ENCODE data around the gene SETD4.
A peak's percentile ranks its signal among the peaks of the same experiment; 100 is the strongest.
"Not testable (repeated sequence)": the region's sequence is repeated elsewhere in the genome, so short reads cannot be mapped to it uniquely, and the experiment has no call there.

The SETD4 gene, protein sequence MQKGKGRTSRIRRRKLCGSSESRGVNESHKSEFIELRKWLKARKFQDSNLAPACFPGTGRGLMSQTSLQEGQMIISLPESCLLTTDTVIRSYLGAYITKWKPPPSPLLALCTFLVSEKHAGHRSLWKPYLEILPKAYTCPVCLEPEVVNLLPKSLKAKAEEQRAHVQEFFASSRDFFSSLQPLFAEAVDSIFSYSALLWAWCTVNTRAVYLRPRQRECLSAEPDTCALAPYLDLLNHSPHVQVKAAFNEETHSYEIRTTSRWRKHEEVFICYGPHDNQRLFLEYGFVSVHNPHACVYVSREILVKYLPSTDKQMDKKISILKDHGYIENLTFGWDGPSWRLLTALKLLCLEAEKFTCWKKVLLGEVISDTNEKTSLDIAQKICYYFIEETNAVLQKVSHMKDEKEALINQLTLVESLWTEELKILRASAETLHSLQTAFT

DNA sequence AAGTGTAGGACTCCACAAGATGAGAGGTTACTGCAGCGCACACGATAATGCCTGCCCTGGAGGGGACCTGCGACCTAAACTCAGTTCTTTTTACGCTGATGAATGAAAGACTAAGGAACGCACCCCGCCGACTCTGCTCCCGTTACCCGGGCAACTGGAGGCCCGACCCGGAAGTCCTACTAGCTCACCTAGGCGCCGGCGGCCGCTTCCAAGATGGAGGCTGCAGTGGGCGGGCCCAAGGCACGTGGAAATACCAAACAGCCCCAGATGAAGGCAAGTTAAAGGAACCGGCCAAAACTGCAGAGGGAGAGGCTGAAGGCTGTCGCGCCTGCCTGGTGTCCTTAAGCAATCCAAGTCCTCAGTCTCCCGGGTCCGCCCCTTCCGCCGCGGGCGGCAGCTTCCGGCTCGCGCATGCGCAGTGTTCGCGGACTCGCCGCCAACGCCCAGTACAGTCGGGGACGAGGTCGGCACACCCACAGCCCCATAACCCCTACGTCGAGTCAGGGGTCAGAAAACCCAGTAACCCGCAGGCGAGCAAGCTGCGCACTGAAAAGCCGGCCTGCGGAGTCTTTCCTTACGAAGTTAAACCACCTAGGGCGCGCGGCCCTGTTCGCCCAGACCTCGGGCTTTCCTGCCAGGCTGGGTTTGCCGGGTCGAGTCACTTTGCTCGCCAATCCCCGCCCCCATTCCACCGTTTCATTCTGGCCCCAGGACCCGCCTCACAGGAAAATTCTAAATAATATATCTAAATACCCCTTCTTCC lies at the start of gene SETD4:
TSS of gene SETD4 (minus strand) at position 368 of the 763 bp plus-strand sequence. CDS start 1,638 bp downstream, outside the sequence.
- DNase-seq (ENCODE audit: low read depth) = peak; percentile 85

DNA sequence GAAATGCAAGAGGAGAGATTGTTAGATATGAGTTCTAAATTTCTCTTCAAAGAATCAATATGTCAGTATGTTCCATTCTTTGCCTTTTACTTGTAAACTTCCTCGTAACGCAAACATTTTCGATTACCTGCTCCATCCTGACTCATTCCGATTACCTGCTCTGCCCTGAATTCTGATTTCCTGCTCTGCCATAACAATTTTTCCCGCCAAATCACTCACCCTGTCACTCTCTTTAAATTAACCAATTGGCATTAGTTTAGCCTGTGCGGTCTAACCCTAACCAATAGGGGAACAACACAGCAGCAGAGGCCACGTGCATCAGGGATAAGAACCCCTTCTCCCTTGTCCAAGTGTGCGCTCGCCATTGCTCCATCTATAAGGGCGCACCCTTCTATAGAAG lies 49.5 kb upstream of the SETD4 start:
- no peak for DNase-seq (ENCODE audit: low read depth)

DNA sequence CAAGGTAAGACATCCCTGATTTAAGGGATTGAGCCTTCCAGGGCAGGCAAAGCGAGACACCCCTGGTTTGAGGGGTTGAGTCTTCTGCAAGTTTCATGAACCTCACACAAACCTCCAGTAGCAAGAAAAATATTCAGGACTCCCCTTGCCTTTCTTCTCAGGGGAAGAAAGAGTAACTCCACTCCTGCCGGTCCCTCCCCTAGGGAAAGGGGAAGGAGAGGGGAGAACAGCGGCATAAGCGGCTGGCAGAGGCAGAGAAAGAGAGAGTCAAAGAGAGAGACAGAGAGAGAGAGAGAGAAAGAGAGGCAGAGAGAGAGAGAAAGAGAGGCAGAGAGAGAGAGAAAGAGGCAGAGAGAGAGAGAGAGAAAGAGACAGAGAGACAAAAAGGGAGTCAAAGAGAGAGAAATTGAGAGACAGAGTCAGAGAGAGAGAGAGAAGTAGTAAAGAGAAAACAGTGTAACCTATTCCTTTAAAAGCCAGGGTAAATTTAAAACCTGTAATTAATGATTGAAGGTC lies 45.1 kb upstream of the SETD4 start:
- no peak for DNase-seq (ENCODE audit: low read depth)

DNA sequence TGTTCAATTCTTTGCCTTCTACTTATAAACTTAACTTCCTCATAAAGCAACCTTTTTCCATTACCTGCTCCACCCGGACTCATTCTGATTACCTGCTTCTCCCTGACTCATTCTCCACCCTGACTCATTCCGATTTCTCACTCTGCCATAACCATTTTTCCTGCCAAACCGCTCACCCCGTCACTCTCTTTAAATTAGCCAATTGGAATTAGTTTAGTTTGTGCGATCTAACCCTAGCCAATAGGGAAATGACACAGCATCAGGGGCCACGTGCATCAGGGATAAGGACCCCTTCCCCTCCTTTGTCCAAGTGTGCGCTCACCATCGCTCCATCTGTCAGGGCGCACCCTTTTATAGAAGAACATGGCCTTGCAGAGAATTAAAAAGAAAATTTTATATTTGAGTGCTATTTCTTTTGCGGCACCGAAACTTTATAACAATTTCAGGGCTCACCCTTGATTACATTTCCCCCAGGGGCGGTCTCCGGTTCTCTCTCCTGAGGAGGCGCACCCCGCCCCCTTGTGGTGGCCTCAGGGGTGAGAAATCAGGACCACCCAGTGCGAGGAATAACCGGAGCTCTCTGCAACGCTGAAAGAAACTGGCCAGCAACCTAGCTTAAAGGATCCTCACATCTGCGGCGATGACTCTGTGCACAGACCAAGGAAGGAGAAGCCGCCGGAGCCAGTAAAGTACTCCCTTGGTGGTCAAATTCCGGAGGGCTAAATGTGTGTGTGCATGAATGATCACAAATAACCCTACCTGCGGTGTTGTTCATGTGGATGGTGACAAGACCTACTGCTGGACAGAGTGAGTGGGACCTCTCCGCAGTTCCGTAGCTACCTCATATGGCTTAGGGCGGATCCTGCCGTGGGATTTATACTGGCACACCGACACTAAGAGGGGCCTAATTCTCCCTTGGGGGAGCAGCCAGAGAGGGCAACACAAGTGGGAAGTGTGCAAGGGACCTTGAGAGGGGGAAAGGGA lies 44.3 kb upstream of the SETD4 start:
- DNase-seq (ENCODE audit: low read depth) = no peak

DNA sequence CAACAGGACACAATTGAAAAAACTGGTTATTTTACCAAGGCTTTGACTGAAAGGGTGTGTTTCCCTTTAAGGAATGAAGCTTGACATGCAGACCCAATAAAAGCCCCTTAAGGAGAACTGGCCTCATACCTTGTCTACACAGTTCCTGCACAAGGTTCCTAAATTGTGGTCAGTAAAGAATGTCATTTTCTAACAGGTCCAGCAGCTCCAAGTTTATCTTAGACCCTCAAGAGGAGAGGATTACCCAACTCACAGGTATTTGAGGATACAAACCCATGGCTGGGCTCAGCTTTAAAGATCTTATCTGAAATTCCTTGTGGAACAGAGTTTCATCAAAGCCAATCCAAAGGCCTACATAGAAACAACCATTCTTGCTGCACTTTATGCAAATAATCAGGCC lies 43.1 kb upstream of the SETD4 start:
- DNase-seq (ENCODE audit: low read depth) = no peak

DNA sequence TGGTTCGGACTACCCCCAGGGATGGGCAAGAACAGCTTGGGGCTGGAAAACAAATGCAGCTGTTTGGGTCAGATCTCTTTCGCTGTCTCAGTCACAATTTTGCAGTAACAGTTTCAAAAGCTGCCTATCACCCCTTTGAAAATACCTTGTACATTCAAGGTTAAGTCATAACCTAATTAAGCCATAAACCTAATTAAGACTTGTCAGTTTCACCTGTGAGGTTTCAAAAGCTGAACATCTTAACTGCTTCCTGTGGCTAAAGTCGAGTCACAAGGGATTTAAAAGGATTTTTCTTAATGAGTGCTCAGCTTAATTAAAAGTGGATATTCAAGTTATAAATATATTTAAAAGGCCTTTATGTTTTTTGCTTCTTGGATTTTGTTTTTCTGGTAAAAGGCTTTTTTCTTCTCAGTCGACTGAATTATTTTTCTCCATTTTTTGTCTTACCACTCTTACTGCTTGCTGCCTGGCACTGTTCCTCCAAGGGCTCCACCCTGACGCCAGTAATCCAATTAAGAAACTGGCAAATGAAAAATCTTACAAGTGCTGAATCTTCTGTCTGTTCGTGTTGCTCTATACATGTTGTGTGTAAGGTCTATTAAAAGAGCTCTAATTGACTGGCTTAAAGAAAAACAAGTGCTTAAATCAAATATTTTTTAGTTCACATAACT lies 40.8 kb upstream of the SETD4 start:
- DNase-seq (ENCODE audit: low read depth) = no peak

DNA sequence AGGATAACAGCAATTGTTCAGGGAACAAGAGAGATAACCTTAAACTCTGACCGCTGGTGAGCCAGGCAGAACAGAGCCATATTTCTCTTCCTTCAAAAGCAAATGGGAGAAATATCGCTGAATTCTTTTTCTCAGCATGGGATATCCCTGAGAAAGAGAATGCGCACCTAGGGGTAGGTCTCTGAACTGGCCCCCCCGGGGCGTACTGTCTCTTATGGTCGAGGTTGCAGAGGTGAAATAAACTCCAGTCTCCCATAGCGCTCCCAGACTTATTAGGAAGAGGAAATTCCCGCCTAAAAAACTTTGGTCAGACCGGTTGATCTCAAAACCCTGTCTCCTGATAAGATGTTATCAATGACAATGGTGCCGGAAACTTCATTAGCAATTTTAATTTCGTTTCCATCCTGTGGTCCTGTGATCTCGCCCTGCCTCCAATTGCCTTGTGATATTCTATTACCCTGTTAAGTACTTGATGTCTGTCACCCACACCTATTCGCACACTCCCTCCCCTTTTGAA lies 39.4 kb upstream of the SETD4 start:
- DNase-seq (ENCODE audit: low read depth) = not testable (repeated sequence)

DNA sequence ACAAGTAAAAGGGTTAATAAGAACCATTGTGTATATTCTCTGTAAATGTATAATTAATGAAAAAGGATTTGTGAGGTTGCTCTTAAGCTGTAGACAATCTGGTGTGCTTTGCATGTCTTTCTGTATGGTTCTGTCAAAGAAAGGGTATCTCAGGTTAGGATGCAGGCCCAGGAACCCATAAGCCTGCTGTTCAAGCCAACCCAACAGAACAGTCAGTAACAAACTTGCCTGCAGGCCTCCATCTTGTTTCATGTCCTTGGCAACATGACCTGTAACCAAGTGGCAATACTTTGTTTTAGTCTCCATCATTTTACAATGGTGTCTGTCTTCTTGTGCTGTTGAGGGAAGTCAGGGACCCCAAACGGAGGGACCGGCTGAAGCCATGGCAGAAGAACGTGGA lies 38.7 kb upstream of the SETD4 start:
- no peak for DNase-seq (ENCODE audit: low read depth)

DNA sequence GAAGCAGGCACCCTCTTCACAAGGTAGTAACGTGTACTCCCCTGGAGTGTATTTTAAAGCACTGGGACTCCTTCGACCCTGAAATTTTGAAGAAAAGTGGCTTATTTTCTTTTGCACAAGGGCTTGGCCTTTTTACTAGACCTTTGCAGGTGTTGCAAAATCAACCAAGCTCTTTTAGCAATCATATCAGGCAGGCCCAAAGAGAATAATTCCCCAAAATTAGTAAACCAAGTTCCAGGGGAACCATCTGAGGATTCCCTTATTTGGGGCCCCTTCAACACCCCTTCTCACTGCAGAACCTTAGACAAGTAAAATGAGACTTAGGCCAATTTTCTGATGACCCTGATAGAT lies 37.8 kb upstream of the SETD4 start:
- no peak for DNase-seq (ENCODE audit: low read depth)

DNA sequence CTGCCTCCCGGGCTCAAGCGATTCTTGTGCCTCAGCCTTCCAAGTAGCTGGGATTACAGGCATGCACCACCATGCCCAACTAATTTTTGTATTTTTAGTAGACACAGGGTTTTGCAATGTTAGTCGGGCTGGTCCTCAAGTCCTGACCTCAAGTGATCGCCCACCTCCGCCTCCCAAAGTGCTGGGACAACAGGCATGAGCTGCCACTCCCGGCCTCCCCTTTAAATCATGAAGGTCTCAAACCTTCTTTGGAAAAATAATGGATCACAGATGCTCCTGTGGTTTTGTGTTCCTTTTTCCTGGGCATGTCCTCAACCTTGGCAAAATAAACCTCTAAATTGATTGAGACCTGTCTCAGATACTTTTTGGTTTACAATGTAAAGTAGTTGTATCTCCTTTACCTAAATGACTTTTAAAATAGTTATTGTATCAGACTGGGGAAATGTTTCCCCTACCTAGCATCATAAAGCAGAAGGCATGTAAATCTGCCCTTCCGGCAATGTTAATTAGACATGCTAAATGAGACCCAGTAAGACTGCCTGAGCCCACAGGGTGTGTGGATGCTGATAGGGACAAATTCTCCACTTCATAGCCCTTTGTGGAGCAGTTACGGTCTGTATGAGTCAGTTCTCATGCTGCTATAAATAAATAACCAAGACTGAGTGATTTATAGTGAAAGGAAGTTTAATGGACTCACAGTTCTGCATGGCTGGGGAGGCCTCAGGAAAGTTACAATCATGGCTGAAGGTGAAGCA lies 37.3 kb upstream of the SETD4 start:
- no peak for DNase-seq (ENCODE audit: low read depth)

DNA sequence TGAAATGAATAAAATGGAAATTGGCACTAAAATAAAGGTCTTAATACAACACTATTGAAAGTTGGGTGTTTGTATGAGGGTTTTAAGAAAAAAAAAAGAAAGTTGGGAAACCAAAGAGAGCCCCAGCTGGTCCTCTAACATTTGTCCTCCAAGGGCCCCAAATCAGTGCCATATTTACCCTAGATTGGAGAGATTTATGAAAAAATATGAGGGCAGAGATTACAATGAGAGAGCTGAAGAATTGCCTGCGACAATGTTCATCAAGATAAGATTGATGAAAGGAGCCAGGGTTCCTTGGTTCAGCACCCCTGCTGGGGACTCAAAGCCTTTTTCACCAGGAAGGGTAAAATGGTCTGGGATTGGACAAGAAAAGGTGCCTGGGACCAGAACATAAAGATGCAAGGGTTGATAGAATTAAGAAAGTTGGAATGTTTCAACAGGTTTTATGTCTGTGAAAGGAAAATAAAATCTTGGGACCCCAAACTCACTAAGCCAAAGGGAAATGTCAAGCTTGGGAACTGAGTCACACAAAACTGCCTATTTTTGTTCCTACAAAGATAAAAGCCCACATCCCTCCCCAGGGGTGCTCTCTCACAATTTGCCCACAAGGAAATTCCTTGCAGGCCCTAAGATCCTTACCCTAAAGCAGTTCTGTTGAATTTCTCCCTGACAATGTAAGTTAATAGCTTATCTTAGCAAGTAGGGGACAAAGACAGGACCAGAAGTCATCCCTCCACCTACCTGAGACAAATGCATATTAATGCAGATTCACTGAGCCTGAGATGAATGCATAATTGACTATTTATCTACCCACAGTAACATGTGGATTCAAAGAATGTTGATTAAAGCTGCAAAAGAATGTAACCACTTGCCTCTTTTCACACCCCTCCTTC lies 36.3 kb upstream of the SETD4 start:
- no peak for DNase-seq (ENCODE audit: low read depth)

DNA sequence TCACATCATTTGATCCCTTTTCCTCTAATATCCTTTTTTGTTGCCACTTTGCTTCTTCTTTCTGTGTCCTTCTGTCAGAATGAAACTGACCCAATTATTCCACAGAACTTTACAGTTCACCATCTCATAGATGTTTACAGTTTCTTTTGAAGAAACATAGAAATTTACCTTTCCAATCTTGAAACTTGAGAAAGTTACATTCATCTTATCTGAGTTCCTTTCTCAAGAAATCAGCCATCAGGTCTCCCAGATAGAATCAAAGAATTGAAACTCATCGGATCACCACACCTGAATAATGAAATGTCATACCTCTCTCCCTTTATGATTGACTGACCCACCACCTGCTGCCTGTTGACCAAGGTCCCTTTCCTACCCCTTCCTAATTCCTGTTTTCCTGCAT lies 33.2 kb upstream of the SETD4 start:
- no peak for DNase-seq (ENCODE audit: low read depth)

DNA sequence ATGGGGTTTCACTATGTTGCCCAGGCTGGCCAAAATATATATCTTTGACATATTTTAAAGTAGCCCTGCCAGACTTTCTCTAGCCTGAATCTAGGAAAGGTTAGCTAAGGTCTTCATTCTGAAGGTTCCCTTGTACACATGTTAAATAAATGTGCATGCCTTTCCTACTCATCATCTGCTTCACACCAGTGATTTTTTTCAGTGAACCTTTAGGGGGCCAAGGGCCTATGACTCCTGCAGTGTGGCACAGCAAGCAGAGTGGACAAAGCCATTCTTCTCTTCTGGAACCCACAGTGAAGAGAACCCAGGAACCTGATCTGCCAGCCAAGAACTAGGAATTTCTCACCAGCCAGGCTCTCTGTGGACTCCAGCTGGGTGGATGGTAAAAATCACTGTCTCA lies 32.4 kb upstream of the SETD4 start:
- DNase-seq (ENCODE audit: low read depth) = no peak

DNA sequence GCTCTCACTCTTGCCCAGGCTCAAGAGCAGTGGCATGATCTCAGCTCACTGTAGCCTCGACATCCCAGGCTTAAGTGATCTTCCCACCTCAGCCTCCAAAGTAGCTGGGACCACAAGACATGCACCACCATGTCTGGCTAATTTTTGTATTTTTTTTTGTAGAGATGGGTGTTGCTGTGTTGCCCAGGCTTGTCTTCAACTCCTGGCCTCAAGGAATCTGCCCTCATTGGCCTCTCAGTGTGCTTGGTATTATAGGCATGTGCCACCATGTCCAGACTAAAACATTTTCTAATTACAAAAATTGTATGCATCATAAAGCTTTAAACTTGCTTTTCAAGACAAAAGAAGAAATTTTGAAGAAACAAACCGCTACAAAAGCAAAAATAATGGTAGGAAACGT lies 29.6 kb upstream of the SETD4 start:
- DNase-seq (ENCODE audit: low read depth) = no peak

DNA sequence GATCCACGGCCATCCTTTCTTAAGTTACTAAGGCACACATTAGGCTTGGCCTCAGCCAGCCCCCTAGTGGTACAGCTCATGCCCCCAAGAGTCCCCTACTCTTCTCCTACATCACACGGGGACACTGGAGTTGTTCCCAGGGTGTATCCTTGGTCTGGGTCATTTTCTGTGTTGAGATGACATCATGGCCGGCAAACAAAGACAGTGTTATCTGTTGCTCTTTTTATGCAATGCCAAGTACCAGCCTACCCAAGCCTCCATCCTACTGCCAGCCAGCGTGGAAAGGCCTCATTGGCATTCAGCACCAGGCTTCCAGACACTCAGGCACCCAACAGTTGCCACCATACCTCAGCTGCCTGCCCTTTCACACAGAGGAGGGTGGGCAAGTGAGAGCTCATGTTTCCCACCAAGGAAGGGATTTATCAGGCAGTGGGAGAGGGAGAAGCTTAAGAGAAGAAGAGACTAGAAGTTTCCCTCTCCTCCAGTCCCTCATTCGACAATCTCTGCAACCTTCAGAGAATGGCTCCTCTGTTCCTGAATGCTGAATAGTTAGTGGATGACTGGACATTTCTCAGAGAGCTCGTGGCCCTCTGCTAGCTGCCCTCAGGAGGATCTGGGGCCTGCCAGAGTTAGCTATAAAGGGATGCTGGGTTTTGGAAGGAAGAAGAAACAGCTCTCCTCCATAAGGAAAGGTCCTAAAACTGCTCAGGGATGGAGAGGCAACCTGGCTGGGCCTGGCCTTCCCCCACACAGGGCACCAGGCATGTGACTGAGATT lies 27.2 kb upstream of the SETD4 start:
- DNase-seq (ENCODE audit: low read depth) = no peak

DNA sequence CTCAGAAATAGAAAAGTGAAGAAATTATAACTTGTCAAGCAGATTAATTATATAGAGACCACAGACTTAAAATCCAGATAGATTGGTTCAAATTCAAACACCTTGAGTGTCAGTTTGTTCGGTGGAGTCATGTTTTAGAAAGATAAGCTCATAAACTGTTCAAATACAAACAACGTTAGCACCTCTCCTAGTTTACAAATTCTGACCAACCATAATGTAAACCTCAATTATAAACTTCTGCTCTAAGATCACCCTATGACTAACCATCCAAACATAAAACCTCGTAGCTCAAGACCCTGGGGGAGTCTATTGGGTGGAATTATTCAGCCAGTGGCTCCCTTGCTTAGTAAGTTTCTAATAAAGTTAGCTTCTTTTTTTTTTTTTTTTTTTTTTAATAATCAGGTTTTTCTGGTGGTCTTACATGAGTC lies 21.9 kb upstream of the SETD4 start:
- no peak for DNase-seq (ENCODE audit: low read depth)

DNA sequence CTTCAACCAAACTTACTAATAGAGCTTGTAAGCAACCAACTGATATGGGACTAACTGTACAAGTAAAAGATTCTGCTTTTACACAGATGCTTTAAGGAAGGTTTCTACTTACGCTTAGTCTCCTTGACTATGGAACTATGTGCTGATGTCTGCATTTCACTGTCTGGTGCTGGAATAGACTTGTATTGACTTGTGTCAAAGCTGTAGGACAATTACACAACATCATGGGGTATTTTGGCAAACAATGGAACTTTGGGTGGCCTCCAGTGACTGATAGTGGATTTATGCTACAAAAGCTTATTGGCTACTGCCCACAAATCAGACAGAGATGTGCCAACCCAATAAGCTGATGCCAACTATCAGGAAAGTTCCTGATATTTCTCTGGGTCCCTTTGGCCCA lies 20.1 kb upstream of the SETD4 start:
- DNase-seq (ENCODE audit: low read depth) = no peak

DNA sequence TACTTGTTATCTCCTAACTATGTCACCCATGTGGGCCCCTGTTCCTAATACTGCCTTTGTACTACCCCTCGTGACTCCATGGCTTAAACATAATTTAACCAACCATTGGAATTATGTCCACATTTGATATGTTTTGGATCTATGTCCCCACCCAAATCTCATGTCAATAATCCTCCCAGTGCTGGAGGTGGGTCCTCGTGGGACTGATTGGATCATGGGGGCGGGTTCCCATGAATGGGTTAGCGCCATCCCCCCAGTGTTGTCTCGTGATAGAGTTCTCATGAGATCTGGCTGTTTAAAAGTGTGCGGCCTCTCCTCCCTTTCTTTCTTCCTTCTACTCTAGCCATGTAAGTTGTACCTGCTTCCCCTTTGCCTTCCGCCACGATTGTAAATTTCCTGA lies 19.3 kb upstream of the SETD4 start:
- DNase-seq (ENCODE audit: low read depth) = no peak
